Sigmoid colon (tissue), 7 donors: ENCODE data around the gene C2CD2. TPM values are rescaled to one million over a fixed set of nuclear protein-coding genes. Genes with fewer than 3 reads are reported as not detected.

Experiments
- DNase-seq: peaks from one replicate; pipeline ENCODE4 v3.0.0-alpha.2; 2019
- H3K27ac ChIP-seq, 4 donors: fragments of 200-600 bp; sonication (generic); one replicate each; pipeline ENCODE4 v1.5.1; 2016 to 2019; ENCODE audit warnings: mild to moderate bottlenecking in 1 of 4
- H3K27me3 ChIP-seq, 3 donors: fragments of 200-600 bp; sonication (generic); one replicate each; pipeline ENCODE4 v1.5.1; 2019; ENCODE audit warnings: mild to moderate bottlenecking in 1 of 3
- H3K36me3 ChIP-seq, 4 donors: fragments of 200-600 bp; sonication (generic); one replicate each; pipeline ENCODE4 v1.5.1; 2016 to 2019
- H3K4me1 ChIP-seq, 4 donors: fragments of 200-600 bp; sonication (generic); one replicate each; pipeline ENCODE4 v1.5.1; 2017 to 2019
- H3K4me3 ChIP-seq, 4 donors: fragments of 200-600 bp; sonication (generic); one replicate each; pipeline ENCODE4 v1.5.1; 2017 to 2019; ENCODE audit warnings: mild to moderate bottlenecking in 2 of 4, moderate library complexity in 1 of 4
- H3K9me3 ChIP-seq, 4 donors: fragments of 200-600 bp in 3 of 4; sonication (generic) in 3 of 4; one replicate each; pipeline versions ENCODE4 v1.5.1 to v1.6.1; 2013 to 2019
- CTCF ChIP-seq, 4 experiments: fragments of 450-650 bp in 3 of 4; fragments of 200-600 bp in 1 of 4; IDR thresholded peaks; one replicate each; pipeline ENCODE4 v1.5.1; 2016 to 2019; ENCODE audit warnings: antibody characterized with exemption in 4 of 4, mild to moderate bottlenecking in 3 of 4, moderate library complexity in 2 of 4
- EP300 ChIP-seq, 4 donors: sonication (generic); formaldehyde crosslinking; IDR thresholded peaks; one replicate each; pipeline ENCODE4 v1.6.1; 2017; ENCODE audit warnings: antibody characterized with exemption in 4 of 4
- POLR2A ChIP-seq, 2 donors: fragments of 450-650 bp; IDR thresholded peaks; one replicate each; pipeline ENCODE4 v1.6.1; 2016; ENCODE audit warnings: antibody characterized with exemption in 2 of 2, mild to moderate bottlenecking in 2 of 2, moderate library complexity in 2 of 2
- POLR2AphosphoS5 ChIP-seq, 4 donors: sonication (generic); formaldehyde crosslinking; IDR thresholded peaks; one replicate each; pipeline ENCODE4 v1.6.1; 2017; ENCODE audit warnings: antibody characterized with exemption in 4 of 4
- WGBS, 2 donors: extraction: QIAGEN DNeasy Blood & Tissue Kit; methylation state at CpG; one replicate each; pipeline ENCODE4 v1.1.7; 2013; 5-methylcytosine and 5-hydroxymethylcytosine counted together
- intact Hi-C: fragments of 100-400 bp; cut with DNase I; formaldehyde crosslinking; loops from one replicate; pipeline ENCODE4 v1.15.1; 2023
- polyA plus RNA-seq, 3 donors: library from polyadenylated mRNA; stranded (reverse); fragments of 200-250 nt; gene quantifications; one replicate each; pipeline ENCODE4 v1.2.3, GENCODE V29; 2013
- total RNA-seq, 4 donors: library from RNA; depleted of rRNA; stranded (reverse); fragments of >200 nt; gene quantifications; one replicate each; pipeline ENCODE4 v1.1.0, GENCODE V29; 2016
- donor health status: healthy with polysubstance abuse.
- donor health status: Bipolar disorder and iron deficiency.
- donor health status: healthy.

C2CD2 gene
- total and polyA plus RNA-seq, 7 donors: 1.8 to 45.1 (median 19.0) TPM

GRCh38 chr21:41875086-41875485, 78.7 kb downstream of the C2CD2 start:
- H3K9me3 ChIP-seq: no peaks in the 10 kb centered on the region
- intact Hi-C loops: loop anchor here (5.0 to 10.0 kb wide), 4 partner anchors 52 to 350 kb away; no protein-coding TSS in a partner anchor

GRCh38 chr21:41874611-41875010, 79.2 kb downstream of the C2CD2 start:
- DNase-seq: no peak
- intact Hi-C loops: loop anchor here (5.0 to 10.0 kb wide), 4 partner anchors 53 to 350 kb away; no protein-coding TSS in a partner anchor
- H3K4me3 ChIP-seq: no peak overlapping the region
- H3K27ac ChIP-seq: no peak overlapping the region
- 84 to 88% methylated on average over 11 of the region's 11 CpGs for WGBS, 2 donors
- H3K27me3 ChIP-seq: no peaks in the 10 kb centered on the region
- H3K9me3 ChIP-seq: no peaks in the 10 kb centered on the region
- H3K36me3 ChIP-seq: no peaks in the 10 kb centered on the region
- no peak for TF ChIP-seq POLR2AphosphoS5 (IDR thresholded peaks at IDR 0.05)
- H3K4me1 ChIP-seq: peaks cover 0 to 33% (median 24%) of the 10 kb centered on the region in 4 donors

More at GRCh38 chr21:41875086-41875485, 78.7 kb downstream of the C2CD2 start:
- H3K4me3 ChIP-seq: no peak overlapping the region
- no peak for DNase-seq
- 94 to 97% methylated on average over 8 of the region's 8 CpGs for WGBS, 2 donors
- peaks cover 0 to 37% (median 25%) of the 10 kb centered on the region in 4 donors for H3K4me1 ChIP-seq
- no peaks in the 10 kb centered on the region for H3K27me3 ChIP-seq
- H3K27ac ChIP-seq: no peak overlapping the region
- no peaks in the 10 kb centered on the region for H3K36me3 ChIP-seq
- TF ChIP-seq POLR2A (IDR thresholded peaks at IDR 0.05): no peak
- TF ChIP-seq EP300 (IDR thresholded peaks at IDR 0.05): no peak
- no peak for TF ChIP-seq CTCF (IDR thresholded peaks at IDR 0.05)
- TF ChIP-seq POLR2AphosphoS5 (IDR thresholded peaks at IDR 0.05): no peak

DNA sequence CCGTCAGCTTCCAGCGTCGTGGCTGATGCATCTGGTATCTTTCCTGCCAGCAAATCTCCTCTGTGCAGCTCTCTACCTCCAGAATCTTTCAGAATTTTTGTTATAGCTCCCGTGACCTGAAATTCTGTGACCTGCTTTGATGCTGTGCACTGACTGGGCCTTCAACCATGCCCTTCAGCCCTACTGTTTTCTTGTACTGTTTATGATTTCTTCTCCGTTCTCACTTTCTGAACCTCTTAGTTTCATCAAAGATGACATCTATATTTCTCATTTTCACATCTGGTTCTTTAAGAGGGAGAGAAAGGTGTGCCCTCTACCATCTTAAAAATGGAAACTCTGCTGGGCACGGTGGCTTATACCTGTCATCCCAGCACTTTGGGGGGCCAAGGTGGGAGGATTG, 80.4 kb downstream of the C2CD2 start:
- Histone ChIP-seq H3K4me1 (peaks cover 0 to 32% (median 23%) of the 10 kb centered on the region in 4 donors), H3K27me3 (no peaks in the 10 kb centered on the region), H3K36me3 (no peaks in the 10 kb centered on the region), H3K4me3 (no peak overlapping the region), H3K27ac (no peak overlapping the region), H3K9me3 (no peaks in the 10 kb centered on the region)
- no peak for DNase-seq
- 90 to 94% methylated on average over 6 of the region's 6 CpGs for WGBS, 2 donors
- intact Hi-C loops: loop anchor here (10.0 kb wide), 1 partner anchor 351 kb away; no protein-coding TSS in a partner anchor
- TF ChIP-seq POLR2A (IDR thresholded peaks at IDR 0.05) (no peak), CTCF (IDR thresholded peaks at IDR 0.05) (no peak), POLR2AphosphoS5 (IDR thresholded peaks at IDR 0.05) (no peak), EP300 (IDR thresholded peaks at IDR 0.05) (no peak)

DNA sequence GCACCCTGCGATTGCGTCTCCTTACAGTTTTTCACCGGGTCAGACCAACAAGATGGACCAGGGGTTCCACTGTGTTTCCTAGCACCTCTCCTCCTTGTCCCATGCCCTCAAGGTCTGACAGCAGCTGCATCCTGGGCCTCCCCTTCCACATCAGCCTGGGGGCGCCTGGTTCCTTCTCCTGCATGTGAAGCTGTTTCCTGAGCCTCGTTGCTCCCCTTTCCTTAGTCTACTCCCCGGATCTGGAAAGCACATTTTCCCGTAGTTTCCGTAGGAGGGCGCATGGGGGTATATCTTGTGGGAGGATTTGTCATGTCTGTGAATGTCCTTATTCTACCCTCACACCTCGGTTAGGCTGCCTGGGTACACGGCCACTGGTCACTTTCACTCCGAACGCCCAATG, 80.8 kb downstream of the C2CD2 start:
- Histone ChIP-seq H3K9me3 (no peaks in the 10 kb centered on the region), H3K27ac (no peak overlapping the region), H3K36me3 (no peaks in the 10 kb centered on the region), H3K27me3 (no peaks in the 10 kb centered on the region), H3K4me3 (no peak overlapping the region), H3K4me1 (peaks cover 0 to 28% (median 19%) of the 10 kb centered on the region in 4 donors)
- no peak for DNase-seq
- WGBS, 2 donors: 90 to 91% methylated on average over 13 of the region's 13 CpGs
- TF ChIP-seq POLR2AphosphoS5 (IDR thresholded peaks at IDR 0.05) (no peak), POLR2A (IDR thresholded peaks at IDR 0.05) (no peak), CTCF (IDR thresholded peaks at IDR 0.05) (no peak), EP300 (IDR thresholded peaks at IDR 0.05) (no peak)
- intact Hi-C loops: loop anchor here (10.0 kb wide), 1 partner anchor 352 kb away; no protein-coding TSS in a partner anchor

- intact Hi-C loops: loop anchor here (10.0 kb wide), 1 partner anchor 353 kb away; no protein-coding TSS in a partner anchor
- H3K27me3 ChIP-seq: no peaks in the 10 kb centered on the region
- no peak for TF ChIP-seq CTCF (IDR thresholded peaks at IDR 0.05)
- no peak for TF ChIP-seq POLR2A (IDR thresholded peaks at IDR 0.05)
- TF ChIP-seq POLR2AphosphoS5 (IDR thresholded peaks at IDR 0.05): no peak
- TF ChIP-seq EP300 (IDR thresholded peaks at IDR 0.05): no peak
- no peaks in the 10 kb centered on the region for H3K9me3 ChIP-seq
- WGBS, 2 donors: 91 to 95% methylated on average over 15 of the region's 15 CpGs
- DNase-seq: no peak
- H3K27ac ChIP-seq: peak overlapping the region in 2 of 4 donors; percentile 33 to 44
- H3K36me3 ChIP-seq: no peaks in the 10 kb centered on the region
- peaks cover 0 to 18% (median 9%) of the 10 kb centered on the region in 4 donors for H3K4me1 ChIP-seq
- no peak overlapping the region for H3K4me3 ChIP-seq
Observed at GRCh38 chr21:41871293-41872030, 82.4 kb downstream of the C2CD2 start.
